Measurements from ENCODE around the gene ZMIZ1.

DNA sequence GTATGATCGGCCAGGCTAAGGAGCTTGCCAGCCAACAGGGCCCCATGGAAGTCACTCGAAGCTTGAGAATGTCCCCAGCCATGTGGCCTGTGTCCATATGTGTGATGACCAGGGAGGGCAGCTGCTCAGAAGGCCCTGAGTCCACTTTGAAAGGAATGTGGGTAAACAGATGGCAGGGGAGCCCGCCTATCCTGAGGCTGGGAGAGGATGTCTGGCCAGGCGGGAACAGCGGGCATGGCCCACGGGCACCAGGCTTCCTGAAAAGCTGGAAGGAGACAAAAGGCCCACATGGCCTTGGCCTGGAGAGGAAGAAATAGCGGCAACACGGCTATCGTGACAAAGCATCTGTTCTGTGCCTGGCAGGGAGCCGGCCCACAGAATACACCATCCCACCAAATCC is 140.6 kb downstream of the ZMIZ1 start:
- TF ChIP-seq CTCF (IDR thresholded peaks at IDR 0.05 in 4 of 5, conservative IDR thresholded peaks at IDR 0.05 in 1 of 5) (no peak), POLR2A (IDR thresholded peaks at IDR 0.05) (no peak)

All from gastrocnemius medialis (tissue), 4 donors.